Neutrophil (primary cell): Measurements from ENCODE around the gene RHO.

Experiments
- H3K27ac ChIP-seq: fragments of 200-600 bp; sonication (generic); 2 replicates; pipeline ENCODE4 v1.5.1; 2016; ENCODE audit warnings: mild to moderate bottlenecking, moderate library complexity
- H3K27me3 ChIP-seq: fragments of 200-600 bp; sonication (generic); 2 replicates; pipeline ENCODE4 v1.6.0; 2016; ENCODE audit warnings: mild to moderate bottlenecking
- H3K36me3 ChIP-seq: fragments of 200-600 bp; sonication (generic); 2 replicates; pipeline ENCODE4 v1.5.1; 2017
- H3K4me1 ChIP-seq, 2 experiments: fragments of 200-600 bp in 1 of 2; sonication (generic) in 1 of 2; 1 replicate in 1 of 2; 2 replicates in 1 of 2; pipeline versions ENCODE4 v1.5.1 to v1.6.1; 2013 to 2016; ENCODE audit warnings: low read depth in 1 of 2, low read length in 1 of 2, mild to moderate bottlenecking in 1 of 2, moderate library complexity in 1 of 2; ENCODE audit not compliant: control insufficient read depth in 1 of 2, insufficient read depth in 1 of 2
- H3K4me3 ChIP-seq, 2 experiments: fragments of 200-600 bp in 1 of 2; sonication (generic) in 1 of 2; 1 replicate in 1 of 2; 2 replicates in 1 of 2; pipeline ENCODE4 v1.5.1; 2013 to 2016; ENCODE audit warnings: low read depth in 1 of 2, low read length in 1 of 2, mild to moderate bottlenecking in 1 of 2, moderate library complexity in 1 of 2
- H3K9me3 ChIP-seq: fragments of 200-600 bp; sonication (generic); 2 replicates; pipeline ENCODE4 v1.5.1; 2016
- TF ChIP-seq, protein P1 (sequence below): fragments of 200-600 bp; sonication (generic); IDR thresholded peaks from 2 replicates; pipeline ENCODE4 v1.5.1; 2016; ENCODE audit warnings: antibody characterized with exemption

Gene RHO

DNA sequence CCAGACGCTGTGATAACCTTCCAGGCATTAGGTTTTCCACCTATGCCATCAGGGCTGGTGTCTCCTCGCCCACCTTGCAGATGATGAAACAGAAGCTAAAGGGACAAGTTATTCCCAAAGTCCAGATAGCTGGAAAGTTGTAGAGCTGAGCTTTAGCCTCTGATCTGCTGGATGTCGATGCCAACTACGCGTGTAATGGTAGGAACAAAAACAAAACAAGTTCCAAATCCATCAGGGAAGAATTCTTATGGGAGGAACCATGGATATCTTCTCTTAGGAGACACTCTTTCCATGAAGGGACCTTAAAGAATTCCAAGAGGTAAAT, 28.1 kb upstream of the RHO start:
- no peaks in the 10 kb centered on the region for H3K9me3 ChIP-seq
- H3K4me1 ChIP-seq = no peaks in the 10 kb centered on the region
- no peaks in the 10 kb centered on the region for H3K27me3 ChIP-seq
- H3K27ac ChIP-seq = no peak overlapping the region
- H3K36me3 ChIP-seq = peaks cover 67% of the 10 kb centered on the region
- TF ChIP-seq, protein P1, sequence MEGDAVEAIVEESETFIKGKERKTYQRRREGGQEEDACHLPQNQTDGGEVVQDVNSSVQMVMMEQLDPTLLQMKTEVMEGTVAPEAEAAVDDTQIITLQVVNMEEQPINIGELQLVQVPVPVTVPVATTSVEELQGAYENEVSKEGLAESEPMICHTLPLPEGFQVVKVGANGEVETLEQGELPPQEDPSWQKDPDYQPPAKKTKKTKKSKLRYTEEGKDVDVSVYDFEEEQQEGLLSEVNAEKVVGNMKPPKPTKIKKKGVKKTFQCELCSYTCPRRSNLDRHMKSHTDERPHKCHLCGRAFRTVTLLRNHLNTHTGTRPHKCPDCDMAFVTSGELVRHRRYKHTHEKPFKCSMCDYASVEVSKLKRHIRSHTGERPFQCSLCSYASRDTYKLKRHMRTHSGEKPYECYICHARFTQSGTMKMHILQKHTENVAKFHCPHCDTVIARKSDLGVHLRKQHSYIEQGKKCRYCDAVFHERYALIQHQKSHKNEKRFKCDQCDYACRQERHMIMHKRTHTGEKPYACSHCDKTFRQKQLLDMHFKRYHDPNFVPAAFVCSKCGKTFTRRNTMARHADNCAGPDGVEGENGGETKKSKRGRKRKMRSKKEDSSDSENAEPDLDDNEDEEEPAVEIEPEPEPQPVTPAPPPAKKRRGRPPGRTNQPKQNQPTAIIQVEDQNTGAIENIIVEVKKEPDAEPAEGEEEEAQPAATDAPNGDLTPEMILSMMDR = no peak
- H3K4me3 ChIP-seq = no peak overlapping the region

DNA sequence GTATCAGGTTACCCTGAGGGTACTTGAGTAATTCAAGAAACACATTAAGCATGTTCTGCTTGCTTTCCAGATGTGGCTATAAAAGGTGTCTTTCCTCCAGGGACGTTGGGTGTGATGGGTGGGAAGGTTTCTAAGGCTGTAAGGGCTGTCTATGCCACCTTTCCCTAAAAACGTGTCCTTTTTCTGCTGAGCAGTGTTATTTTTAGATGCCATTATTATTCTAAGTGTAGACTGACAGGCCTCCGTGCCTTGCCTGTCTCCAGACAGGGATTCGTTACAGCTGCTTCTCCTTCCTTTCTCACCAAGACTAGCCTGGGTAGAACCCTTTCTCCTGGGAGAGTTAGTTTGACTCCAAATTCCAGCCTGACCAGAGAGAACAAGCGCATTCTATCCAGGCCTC, 26.8 kb upstream of the RHO start:
- Histone ChIP-seq H3K4me1 (no peaks in the 10 kb centered on the region), H3K36me3 (peaks cover 69% of the 10 kb centered on the region), H3K27ac (no peak overlapping the region), H3K4me3 (no peak overlapping the region), H3K27me3 (no peaks in the 10 kb centered on the region), H3K9me3 (no peaks in the 10 kb centered on the region)
- TF ChIP-seq, protein P1 = no peak

GRCh38 chr3:129502641-129503408, 25.6 kb upstream of the RHO start:
- TF ChIP-seq, protein P1 = no peak
- no peaks in the 10 kb centered on the region for H3K27me3 ChIP-seq
- no peaks in the 10 kb centered on the region for H3K9me3 ChIP-seq
- H3K36me3 ChIP-seq = peaks cover 78% of the 10 kb centered on the region
- H3K4me1 ChIP-seq = no peaks in the 10 kb centered on the region
- no peak overlapping the region for H3K27ac ChIP-seq
- H3K4me3 ChIP-seq = no peak overlapping the region

- Histone ChIP-seq H3K27me3 (no peaks in the 10 kb centered on the region), H3K9me3 (no peaks in the 10 kb centered on the region), H3K27ac (no peak overlapping the region), H3K36me3 (peaks cover 83% of the 10 kb centered on the region), H3K4me3 (no peak overlapping the region), H3K4me1 (no peaks in the 10 kb centered on the region)
- TF ChIP-seq, protein P1 = no peak
Observed at GRCh38 chr3:129503471-129504291, 24.8 kb upstream of the RHO start.

DNA sequence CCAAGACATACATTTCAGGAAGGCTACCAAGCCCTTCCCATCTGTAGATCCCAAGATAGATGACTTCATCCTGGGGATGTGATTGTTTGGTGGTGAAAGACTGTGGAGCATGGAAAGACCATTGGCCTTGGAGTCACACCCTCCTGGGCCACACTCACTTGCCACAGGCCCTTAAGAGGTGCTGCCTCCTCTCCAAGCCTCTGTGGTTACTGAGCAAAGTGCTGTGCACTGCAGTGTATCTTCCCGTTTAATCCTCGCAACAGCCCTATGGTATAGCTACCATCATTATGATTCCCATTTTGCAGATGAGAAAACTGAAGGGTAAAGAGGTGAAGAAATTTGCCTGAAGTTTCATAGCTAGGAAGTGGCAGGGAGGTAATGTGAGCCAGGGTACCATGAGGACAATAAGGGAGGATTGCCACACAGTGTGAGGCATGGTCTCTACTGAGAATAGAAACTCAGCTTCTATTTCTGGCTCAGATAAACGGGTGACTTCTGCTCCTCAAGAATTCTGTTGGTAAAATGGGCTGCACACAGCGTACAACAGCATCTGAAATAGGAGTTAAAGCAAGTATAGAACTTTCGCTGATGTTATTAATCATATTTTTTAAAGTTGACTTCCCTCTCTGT, 23.9 kb upstream of the RHO start:
- Histone ChIP-seq H3K9me3 (no peaks in the 10 kb centered on the region), H3K4me3 (no peak overlapping the region), H3K4me1 (no peaks in the 10 kb centered on the region), H3K36me3 (peaks cover 92% of the 10 kb centered on the region), H3K27me3 (no peaks in the 10 kb centered on the region), H3K27ac (no peak overlapping the region)
- TF ChIP-seq, protein P1 = no peak
